Measurements from ENCODE around the gene REPIN1. TPM values are rescaled to one million over a fixed set of nuclear protein-coding genes. Genes with fewer than 3 reads are reported as not detected.
A peak's percentile ranks its signal among the peaks of the same experiment; 100 is the strongest.

The REPIN1 gene
- total RNA-seq, 4 donors from 2014 or later: 115 to 332 (median 159) TPM

GRCh38 chr7:150342121-150342408 is 26.6 kb upstream of the REPIN1 start:
- TF ChIP-seq POLR2A (IDR thresholded peaks at IDR 0.05) (no peak), CTCF (IDR thresholded peaks at IDR 0.05 in 4 of 5, conservative IDR thresholded peaks at IDR 0.05 in 1 of 5) (no peak)
- peaks cover 5 to 11% of the 10 kb centered on the region in 2 donors for H3K4me1 ChIP-seq
- in situ Hi-C loops (cut with MboI; ENCODE audit: low sequenced_read_pairs in 4 of 4): loop anchor here in 1 of 4 donors (10.0 kb wide), 1 partner anchor 53 kb away; no protein-coding TSS in a partner anchor
- ATAC-seq (no peak), DNase-seq (no peak)
- no peaks in the 10 kb centered on the region for H3K9me3 ChIP-seq
- H3K27me3 ChIP-seq: peaks cover 13 to 54% (median 39%) of the 10 kb centered on the region in 3 donors
- peak overlapping the region in 3 of 4 donors; percentile 36 to 49 (median 47) for H3K4me3 ChIP-seq
- no peak overlapping the region for H3K27ac ChIP-seq
- H3K36me3 ChIP-seq: no peaks in the 10 kb centered on the region
- intact Hi-C loops (cut with DNase I; ENCODE audit: low total_unique reads): no loop called here

GRCh38 chr7:150343225-150343624 is 25.4 kb upstream of the REPIN1 start:
- in situ Hi-C loops (cut with MboI; ENCODE audit: low sequenced_read_pairs in 4 of 4) (loop anchor here in 1 of 4 donors (10.0 kb wide), 1 partner anchor 52 kb away; no protein-coding TSS in a partner anchor), intact Hi-C loops (cut with DNase I; ENCODE audit: low total_unique reads) (no loop called here)
- Histone ChIP-seq H3K27me3 (peaks cover 13 to 54% (median 39%) of the 10 kb centered on the region in 3 donors), H3K9me3 (no peaks in the 10 kb centered on the region), H3K27ac (no peak overlapping the region), H3K36me3 (no peaks in the 10 kb centered on the region), H3K4me1 (peaks cover 5 to 11% of the 10 kb centered on the region in 2 donors), H3K4me3 (no peak overlapping the region)
- TF ChIP-seq POLR2A (IDR thresholded peaks at IDR 0.05) (no peak), CTCF (IDR thresholded peaks at IDR 0.05 in 4 of 5, conservative IDR thresholded peaks at IDR 0.05 in 1 of 5) (no peak)
- no peak for DNase-seq
- no peak for ATAC-seq

DNA sequence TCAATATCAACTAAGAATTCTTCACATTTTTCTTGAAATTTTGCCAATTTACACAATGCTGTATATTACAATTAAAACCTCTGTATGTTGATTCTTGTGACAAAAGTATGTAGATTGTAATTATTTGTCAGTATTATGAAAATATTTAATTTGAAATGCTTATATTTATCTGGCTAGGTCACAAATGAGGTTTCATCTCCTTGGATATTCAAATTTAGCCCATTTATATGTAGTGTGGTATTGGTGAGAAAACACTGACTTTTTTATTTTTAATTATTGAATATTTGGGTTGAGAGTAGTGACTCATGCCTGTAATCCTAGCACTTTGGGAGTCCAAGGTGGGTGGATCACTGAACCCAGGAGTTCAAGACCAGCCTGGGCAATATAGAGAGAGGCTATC is 24.3 kb upstream of the REPIN1 start:
- Histone ChIP-seq H3K27me3 (peaks cover 13 to 54% (median 36%) of the 10 kb centered on the region in 3 donors), H3K36me3 (no peaks in the 10 kb centered on the region), H3K4me1 (peaks cover 5 to 11% of the 10 kb centered on the region in 2 donors), H3K4me3 (no peak overlapping the region), H3K9me3 (no peaks in the 10 kb centered on the region), H3K27ac (no peak overlapping the region)
- in situ Hi-C loops (cut with MboI; ENCODE audit: low sequenced_read_pairs in 4 of 4) (loop anchor here in 1 of 4 donors (10.0 kb wide), 1 partner anchor 51 kb away; no protein-coding TSS in a partner anchor), intact Hi-C loops (cut with DNase I; ENCODE audit: low total_unique reads) (no loop called here)
- DNase-seq (no peak), ATAC-seq (no peak)
- TF ChIP-seq CTCF (IDR thresholded peaks at IDR 0.05 in 4 of 5, conservative IDR thresholded peaks at IDR 0.05 in 1 of 5) (no peak), POLR2A (IDR thresholded peaks at IDR 0.05) (no peak)

GRCh38 chr7:150345012-150345411 is 23.6 kb upstream of the REPIN1 start:
- intact Hi-C loops (cut with DNase I; ENCODE audit: low total_unique reads): no loop called here

More at GRCh38 chr7:150345012-150345411, 23.6 kb upstream of the REPIN1 start:
- H3K4me3 ChIP-seq: no peak overlapping the region
- no peak overlapping the region for H3K27ac ChIP-seq
- peaks cover 12 to 49% (median 28%) of the 10 kb centered on the region in 3 donors for H3K27me3 ChIP-seq
- in situ Hi-C loops (cut with MboI; ENCODE audit: low sequenced_read_pairs in 4 of 4): loop anchor here in 1 of 4 donors (10.0 kb wide), 1 partner anchor 50 kb away; no protein-coding TSS in a partner anchor
- H3K36me3 ChIP-seq: no peaks in the 10 kb centered on the region
- peaks cover 4 to 11% of the 10 kb centered on the region in 2 donors for H3K4me1 ChIP-seq
- no peak for TF ChIP-seq POLR2A (IDR thresholded peaks at IDR 0.05)
- no peak for TF ChIP-seq CTCF (IDR thresholded peaks at IDR 0.05 in 4 of 5, conservative IDR thresholded peaks at IDR 0.05 in 1 of 5)
- no peak for DNase-seq
- no peaks in the 10 kb centered on the region for H3K9me3 ChIP-seq
- no peak for ATAC-seq

All from gastrocnemius medialis (tissue), 4 donors.